HG02943 (cell line): ENCODE data around the gene SLC26A8.

ENCODE experiments used
- ATAC-seq: cut with Tn5 transposase; IDR thresholded peaks from one replicate; pipeline ENCODE4 v1.9.1; 2021; ENCODE audit warnings: mild to moderate bottlenecking, low read depth, moderate library complexity; ENCODE audit not compliant: unreplicated experiment

The SLC26A8 gene

GRCh38 chr6:36023996-36024795 is at the start of gene SLC26A8:
Gene SLC26A8, minus strand, starts transcription at chr6:36024641. Its CDS starts 4,934 bp downstream, at chr6:36019707.
- no peak for ATAC-seq

DNA sequence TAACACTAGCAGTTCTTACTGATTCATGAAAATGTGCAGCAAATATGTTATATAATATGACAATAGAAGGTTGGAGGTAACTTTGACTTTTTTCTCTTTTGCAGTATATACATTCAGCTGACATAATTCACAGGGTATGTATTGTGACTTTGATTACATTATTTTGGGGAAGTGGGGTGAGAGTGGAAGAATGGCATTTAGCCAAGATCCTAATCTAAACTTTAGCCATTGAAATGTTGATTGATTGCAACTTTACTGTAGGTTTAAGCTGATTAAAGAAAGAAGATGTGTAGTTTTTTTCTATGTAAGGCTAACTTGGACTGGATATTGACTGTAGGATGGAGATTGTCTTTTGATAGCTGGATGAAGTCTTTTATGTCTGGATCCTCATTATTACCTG is 49.1 kb upstream of the SLC26A8 start:
- no peak for ATAC-seq

- ATAC-seq = no peak
Observed at GRCh38 chr6:36072681-36073080, 48.2 kb upstream of the SLC26A8 start.

DNA sequence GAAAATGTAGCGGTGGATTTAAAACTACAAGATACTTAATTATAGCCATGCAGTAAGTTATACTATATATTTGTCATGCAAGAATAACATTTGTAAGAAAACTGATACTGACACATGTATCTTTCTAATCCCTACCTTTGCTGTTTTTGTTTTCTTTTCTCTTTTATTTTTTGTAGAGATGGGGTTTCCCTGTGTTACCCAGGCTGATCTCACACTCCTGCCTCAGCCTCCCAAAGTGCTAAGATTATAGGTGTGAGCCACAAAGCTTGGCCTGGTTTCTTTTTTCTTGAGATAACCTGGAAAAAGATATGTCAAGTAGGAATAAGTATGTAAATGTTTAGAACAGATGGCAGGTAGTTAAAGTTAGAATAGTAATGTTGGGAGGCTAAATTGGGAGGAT is 47.3 kb upstream of the SLC26A8 start:
- ATAC-seq = no peak

- ATAC-seq = no peak
Observed at GRCh38 chr6:36071281-36071680, 46.8 kb upstream of the SLC26A8 start.

DNA sequence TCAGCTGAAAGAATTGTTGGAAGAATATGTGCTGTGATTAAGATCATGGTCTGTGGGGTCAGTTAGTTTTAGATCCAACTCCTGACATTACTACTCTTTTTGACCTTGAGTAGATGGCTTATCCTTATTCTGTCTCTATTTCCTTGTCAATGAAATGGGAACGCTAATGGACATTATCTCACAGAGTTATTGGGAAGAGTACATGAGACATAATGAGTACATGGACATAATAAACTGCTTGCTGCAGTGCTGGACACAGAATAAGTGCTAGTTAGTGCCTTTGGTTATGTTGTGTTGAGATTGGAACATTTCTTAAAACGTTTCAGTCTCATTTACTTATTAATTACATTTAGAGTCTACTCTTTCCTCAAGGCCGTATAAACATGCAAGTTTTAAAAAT is 45.8 kb upstream of the SLC26A8 start:
- no peak for ATAC-seq

DNA sequence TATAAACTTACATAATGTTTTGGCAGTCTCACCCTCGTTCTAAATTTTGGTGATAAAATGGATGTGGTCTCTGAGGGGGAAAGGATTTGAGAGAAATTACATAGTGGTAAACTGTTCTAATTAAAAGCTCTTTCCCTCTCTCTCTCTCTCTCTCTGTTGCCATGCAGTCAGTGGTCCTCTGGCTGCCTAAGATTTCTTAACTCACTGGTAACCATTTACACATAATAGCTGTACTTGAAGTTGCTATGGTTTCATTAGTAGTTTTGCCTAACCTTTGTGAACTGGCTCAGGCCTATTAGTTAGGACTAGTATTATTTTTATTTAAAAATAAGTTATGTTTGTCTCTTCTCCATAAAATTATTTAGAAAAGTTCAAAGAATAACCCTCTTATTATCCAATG is 45.1 kb upstream of the SLC26A8 start:
- no peak for ATAC-seq

GRCh38 chr6:36068586-36068985 is 44.1 kb upstream of the SLC26A8 start:
- ATAC-seq = no peak

DNA sequence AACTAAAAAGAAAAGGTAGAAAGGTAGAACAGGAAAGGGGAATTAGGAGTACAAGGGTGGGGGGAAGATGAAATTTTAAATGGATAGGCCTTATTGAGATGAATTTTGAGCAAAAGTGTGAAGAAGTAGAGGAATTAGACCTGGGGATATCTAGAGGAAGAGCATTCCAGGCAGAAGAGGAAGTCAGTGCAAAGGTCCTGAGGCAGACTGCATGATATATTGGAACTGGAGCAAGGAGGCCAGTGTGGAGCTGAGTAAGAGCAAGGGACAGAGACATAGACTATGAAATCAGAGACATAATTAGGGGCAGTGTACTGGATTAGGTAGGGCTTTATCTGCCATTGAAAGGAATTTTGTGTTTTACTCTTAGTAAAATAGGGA is 43.6 kb upstream of the SLC26A8 start:
- no peak for ATAC-seq

DNA sequence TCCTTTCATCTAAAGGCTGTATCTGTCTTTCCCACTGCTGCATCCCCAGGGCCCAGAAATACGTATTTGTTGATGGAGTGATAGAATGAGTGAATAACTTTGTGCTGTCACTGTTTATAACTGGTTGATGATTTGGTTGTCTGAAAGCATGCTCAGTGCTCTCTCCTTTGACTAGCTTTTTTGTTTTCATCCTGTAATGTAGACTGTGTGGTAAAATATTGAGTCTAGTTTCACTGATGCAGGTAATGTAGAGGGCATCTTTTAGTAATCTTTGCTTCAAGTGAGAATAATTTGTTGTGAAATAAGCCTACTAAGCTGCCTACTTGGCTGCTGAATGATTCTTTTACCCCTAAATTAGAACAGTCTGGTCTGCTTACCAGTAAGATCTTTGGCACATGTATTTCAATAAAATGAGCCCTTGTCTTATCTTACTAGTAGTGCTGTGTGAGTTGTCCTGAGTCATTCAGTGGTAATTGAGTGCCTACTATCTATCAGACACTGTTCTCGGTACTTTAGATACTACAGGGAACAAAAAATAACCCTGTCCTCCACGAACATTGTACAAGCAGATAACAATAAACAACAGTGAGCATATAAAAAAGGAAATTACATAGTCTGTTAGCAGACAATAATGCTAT is 43.1 kb upstream of the SLC26A8 start:
- ATAC-seq = no peak

GRCh38 chr6:36066817-36067216 is 42.4 kb upstream of the SLC26A8 start:
- no peak for ATAC-seq

GRCh38 chr6:36065916-36066315 is 41.5 kb upstream of the SLC26A8 start:
- no peak for ATAC-seq

DNA sequence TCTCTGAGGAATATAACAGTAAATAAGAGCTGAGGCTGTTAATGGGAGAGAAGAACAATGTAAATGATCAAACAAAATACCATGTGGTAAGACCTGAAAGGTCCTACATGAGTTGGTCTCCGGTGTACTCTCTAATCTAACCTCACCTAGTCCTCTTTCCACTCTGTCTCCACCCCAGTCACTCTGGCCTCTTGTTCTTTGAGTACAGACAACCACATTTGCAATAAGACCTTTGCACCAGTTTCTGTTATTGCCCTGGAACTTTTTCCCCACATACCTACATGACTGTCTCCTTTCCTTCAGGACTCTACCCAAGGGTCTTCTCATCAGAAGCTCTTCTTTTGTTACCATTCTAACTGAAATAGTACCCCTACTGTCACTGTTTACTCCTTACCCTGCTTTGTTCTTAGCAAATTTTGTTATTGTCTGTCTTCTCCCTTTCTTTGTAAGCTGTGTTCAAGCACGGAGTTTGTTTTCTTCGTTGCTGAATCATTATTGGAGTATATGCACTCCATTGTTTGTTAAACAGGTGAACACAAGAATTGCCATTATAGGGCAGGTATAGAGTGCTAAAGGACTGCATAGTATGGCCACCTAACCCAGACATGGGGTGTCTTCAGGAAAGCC is 40.4 kb upstream of the SLC26A8 start:
- ATAC-seq = no peak

- no peak for ATAC-seq
Observed at GRCh38 chr6:36063318-36064060, 39.0 kb upstream of the SLC26A8 start.

DNA sequence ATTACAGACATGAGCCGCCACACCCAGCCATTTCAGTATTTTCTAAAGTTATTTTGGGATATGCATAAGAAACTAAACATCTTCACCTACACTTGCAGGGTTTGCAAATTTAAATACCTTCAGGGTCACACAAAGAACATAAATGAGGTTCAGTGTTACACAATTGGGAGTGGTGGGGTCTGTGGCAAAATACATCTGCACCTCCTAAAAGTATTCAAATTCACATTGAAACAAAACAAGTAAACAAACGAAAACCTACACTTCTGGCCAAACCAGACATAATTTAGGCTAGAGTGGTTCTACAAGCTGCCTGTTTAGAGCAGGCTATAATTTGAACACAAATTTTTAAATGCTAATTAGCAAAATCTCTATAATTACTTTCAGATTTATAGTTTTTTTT is 37.8 kb upstream of the SLC26A8 start:
- ATAC-seq = no peak

GRCh38 chr6:36061236-36061635 is 36.8 kb upstream of the SLC26A8 start:
- no peak for ATAC-seq

DNA sequence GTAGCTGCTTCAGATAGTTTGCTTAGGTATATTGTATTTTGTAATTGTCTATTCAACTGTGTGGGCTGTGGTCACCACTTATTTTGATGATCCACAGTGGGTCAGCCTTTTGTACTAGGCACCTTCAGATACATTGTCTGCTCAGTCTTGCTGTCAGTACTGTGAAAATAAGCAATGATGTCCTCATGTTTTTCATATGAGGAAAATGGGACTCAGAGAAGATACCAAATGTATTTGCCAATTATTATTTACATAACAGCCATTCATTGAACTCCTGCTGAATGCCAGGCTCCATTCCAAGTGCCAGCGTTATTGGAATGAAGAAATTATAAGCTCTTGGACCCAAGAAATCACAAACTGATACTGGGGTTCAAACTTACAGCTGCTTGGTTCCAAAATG is 31.7 kb upstream of the SLC26A8 start:
- ATAC-seq = no peak

DNA sequence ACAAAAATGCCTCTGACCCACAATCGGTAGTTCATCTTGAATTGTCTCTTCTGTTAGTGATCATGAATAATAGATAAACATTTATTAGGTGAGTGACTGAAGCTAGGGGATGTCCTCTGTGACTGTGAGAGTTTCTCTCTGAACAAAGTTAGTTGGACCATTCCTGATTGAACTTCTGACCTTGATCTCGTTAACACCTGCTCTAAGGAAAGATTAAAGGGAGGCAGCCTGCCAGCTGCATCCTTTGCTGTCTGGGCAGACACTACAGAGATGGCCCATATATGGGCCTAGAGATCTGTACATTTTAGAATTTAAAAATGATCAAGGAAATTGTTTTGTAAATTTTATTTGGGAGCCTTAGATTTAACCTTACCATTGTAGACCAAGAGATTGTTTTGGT is 30.5 kb upstream of the SLC26A8 start:
- ATAC-seq = no peak

DNA sequence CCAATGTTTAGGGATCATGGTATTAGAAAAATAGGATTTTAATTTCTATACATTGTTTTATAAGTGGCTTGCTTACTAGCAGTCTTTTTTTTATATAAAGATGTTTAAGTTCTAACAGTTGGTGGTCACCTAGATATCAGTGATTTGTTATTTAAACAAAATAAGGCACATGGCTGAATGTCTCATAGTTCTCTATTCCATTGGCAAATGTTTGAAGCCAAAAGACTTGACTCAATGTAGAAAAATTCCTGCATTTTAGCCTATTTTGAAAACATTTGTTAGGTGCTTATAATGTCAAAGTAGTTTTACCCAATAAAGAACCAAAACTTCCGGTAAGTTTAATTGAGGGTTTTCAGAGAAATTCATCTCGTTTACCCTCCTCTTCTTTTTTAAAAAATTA is 30.0 kb upstream of the SLC26A8 start:
- ATAC-seq = no peak

DNA sequence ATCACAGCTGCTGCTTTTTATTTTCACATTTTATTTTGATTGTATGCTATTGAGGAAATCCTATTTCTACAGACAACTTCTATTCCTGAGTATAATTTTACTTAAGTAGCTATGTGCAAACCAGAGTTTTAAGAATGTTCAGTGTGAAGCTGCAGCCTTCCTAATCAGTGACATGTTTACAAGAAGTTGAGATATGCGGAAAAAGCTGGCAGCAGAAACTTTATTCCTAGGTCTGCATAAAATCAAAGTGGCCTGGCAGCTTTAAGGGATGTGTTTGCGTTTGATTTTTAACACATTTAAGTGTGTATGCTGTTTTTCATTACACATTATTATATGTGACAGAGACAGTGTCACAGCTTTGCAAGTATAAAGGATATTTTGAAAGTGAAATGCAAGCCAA is 29.4 kb upstream of the SLC26A8 start:
- ATAC-seq = no peak

DNA sequence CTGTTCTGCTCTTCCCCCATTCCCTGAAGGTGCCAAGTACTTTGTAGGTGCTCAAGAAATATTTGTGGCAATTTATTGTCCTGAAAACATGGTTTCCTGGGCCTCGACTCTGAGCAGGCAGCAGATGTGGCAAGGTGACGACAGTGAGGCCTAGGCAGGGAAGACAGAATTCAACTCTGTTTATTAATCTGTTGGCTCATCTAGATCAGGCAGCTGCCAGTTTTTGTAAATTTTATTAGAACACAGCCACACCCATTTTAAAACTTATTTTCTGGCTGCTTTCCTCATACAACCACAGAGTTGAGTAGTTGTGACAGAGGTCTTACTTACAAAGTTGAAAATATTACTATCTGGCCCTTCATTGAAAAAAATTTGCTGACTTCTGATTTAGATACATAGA is 27.7 kb upstream of the SLC26A8 start:
- no peak for ATAC-seq
